Dedifferentiated amniotic fluid mesenchymal stem cell (primary cell): ENCODE results near the gene HOXC6.
"Not testable (repeated sequence)": the region's sequence is repeated elsewhere in the genome, so short reads cannot be mapped to it uniquely, and the experiment has no call there.

Experiments
- DNase-seq: peaks from one replicate; pipeline ENCODE4 v3.0.0-alpha.2; 2016; ENCODE audit errors: extremely low spot score

Gene HOXC6

DNA sequence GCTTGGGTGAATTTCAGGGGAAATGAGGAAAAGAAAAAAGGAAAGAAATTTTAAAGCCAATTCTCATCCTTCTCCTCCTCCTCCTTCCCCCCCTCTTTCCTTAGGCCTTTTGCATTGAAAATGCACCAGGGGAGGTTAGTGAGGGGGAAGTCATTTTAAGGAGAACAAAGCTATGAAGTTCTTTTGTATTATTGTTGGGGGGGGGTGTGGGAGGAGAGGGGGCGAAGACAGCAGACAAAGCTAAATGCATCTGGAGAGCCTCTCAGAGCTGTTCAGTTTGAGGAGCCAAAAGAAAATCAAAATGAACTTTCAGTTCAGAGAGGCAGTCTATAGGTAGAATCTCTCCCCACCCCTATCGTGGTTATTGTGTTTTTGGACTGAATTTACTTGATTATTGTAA is 27.3 kb downstream of the HOXC6 start:
- no peak for DNase-seq

DNA sequence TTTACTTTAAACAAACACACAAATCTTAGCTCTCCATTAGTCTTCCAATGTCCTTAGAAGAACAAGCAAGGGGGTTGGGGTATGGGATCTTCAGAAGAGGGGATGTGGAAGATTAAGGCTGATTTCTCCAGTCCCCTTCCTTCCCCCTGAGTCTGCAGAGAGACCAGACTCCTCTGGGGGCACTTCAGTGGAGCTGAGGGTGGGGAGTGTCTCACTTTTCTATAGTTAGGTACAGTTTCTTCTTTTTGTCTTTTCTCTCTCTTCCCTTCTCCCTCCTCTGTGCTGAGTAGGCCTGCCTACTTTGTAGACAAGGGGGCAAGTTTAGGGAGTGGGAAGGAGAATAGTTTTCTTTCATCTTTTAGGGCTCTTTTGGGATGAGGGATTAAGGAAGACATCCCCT is 27.9 kb downstream of the HOXC6 start:
- DNase-seq, result no peak

DNA sequence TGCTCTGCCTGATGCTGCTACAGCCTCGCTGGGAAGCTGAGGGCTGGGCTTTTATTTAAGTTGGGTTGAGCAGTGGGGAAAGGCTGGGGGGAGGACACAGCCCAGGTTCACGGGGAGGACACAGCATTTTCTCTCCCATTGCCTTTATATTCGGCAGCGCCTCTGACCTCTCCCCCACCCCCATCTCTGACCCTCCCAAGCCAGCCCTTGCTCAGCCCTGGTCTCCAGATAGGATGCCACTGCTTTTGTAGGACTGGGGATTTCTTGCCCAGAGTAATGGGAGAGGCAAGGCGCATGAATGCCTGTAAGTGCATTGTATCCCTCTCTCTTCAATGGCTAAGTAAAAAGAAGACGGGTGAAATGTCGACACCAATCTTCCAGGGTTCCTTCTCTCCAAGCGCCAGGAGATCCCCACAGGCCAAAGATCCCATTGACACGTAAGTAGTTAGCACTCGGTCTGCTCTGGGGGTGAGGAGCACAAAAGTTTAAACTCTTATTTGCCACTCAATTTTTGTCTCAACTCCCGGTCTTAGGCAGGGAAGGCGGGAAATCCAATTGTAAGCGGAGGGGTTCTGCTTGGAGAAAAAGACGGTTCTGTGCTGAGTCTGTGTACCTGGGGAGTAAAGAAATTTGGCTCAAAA is 30.0 kb downstream of the HOXC6 start:
- DNase-seq, result no peak

DNA sequence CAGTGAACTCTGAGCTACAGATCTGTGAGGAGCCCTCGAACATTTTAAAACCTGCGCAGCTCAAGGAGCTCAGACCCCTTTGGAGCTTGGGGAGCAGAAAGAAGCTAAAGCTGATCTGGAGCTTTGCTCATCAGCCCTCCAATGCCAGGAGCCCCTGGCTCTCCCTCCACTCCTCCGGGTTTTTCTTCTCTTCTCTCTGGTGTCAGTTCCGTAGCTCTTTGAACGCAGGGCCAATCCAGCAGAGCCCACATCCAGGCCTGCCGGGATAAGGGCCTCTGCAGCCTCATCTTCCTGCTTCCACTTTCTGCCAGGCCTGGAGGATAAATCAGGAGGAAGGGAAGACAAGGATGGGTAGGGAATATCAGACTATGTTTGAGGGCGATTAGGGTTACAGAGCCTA is 31.4 kb downstream of the HOXC6 start:
- DNase-seq, result no peak

DNA sequence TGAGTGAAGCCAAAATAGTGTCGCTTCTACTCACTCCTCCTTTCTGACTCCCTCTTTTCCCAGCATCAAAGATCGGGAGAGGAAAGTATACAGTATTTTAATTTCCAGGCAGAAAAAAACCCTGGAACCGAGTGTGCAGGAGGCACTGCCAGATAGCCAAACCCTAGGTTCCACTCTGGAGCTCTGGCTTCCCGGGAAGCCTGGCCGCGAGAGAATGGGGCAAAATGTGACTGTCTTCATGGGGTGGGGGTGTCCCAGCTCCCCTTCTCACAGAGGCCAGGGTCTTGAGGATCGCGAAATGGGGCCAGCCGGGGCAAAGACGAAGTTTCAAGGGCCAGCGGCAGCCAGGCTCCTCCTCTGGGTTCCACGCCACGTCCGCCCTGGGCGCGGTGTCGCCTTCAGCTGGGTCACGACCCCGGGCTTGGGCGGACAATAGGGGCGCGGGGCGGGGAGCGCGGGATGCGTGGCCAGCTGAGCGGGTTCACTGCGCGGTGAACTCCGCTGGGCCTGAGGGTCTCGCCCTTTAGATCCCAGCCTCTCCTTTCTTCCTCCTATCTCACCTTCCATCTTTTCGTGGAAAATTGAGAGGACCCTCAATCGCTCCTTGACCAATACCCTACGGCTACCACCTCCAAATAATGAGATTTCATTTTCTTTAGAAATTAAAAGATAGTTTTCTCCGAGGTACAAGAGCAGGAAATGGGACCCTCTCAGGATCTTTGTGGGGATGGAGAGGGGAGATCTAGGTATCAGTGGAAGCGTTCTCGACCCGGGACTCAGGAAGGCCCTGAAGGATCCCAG is 32.1 kb downstream of the HOXC6 start:
- no peak for DNase-seq

DNA sequence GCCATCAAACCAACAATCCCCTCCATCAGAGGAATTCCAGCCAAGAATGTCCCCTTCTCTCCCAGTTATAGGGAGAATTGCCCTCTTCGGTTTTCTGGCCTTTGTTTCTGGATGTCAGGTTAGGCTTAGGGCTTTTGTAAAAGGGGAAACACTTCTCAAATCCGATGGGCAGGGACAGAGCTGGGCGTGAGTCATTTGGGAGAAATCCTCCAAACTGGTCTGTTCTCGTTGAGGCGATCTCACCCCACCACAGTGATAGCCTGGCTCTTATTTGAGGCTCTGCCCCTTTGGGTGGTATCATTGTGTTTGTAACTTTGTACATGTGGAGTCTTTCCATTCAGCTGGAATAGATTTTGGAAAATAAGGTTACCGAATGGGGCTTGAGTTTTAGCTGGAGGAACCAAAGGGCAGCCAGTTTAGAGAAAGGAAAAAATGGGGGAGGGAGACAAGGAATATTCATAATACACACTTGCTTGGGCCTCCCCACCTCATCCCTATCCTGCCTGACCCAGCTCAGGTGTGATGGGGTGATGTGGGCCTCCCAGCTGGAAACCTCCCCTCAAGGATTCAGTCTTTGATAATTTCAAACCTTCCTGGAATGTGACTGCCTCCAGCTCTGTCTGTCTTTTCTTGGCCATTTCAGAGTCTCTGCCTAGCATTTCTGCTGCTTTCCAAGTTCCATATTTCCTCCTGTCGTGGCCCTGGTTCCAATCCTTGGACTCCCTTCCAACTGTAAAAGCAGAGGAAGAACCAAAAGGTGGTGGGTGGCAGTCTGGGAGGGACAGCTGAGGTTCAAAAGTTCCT is 32.9 kb downstream of the HOXC6 start:
- no peak for DNase-seq

DNA sequence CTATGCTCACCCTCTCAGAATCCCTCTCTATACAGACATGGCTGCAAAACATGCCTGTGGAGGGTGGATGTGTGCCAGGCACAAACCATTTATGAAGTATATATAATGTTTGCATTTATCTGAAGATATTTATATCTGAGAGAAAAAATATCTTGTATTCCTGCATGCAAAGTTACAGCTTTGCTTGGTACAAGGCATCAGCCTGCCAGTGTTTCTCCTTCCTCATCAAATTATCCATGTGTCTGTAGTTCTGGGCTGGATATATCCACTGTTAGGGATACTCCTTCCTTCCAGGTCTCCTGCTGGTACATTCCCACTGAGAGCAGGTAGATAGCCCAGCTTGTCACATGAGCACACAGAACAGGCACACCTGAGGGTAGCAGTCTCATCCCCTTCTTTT is 37.4 kb downstream of the HOXC6 start:
- no peak for DNase-seq

DNA sequence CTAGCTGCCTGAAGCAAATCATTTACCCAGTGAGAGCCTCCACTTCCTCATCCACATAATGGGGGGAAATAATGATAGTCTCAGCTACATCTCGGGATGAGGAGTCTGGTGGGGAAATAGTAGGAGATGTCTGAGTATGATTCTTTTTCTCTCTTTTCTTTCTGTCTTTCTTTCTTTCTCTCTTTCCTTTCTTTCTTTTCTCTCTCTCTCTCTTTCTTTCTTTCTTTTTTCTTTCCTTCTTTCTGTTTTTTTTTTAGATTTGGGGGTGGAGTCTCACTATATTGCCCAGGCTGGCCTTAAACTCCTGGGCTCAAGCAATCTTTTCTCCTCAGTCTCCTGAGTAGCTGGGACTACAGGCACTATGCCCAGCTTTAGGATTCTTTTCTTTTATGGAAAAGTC is 38.2 kb downstream of the HOXC6 start:
- no peak for DNase-seq

DNA sequence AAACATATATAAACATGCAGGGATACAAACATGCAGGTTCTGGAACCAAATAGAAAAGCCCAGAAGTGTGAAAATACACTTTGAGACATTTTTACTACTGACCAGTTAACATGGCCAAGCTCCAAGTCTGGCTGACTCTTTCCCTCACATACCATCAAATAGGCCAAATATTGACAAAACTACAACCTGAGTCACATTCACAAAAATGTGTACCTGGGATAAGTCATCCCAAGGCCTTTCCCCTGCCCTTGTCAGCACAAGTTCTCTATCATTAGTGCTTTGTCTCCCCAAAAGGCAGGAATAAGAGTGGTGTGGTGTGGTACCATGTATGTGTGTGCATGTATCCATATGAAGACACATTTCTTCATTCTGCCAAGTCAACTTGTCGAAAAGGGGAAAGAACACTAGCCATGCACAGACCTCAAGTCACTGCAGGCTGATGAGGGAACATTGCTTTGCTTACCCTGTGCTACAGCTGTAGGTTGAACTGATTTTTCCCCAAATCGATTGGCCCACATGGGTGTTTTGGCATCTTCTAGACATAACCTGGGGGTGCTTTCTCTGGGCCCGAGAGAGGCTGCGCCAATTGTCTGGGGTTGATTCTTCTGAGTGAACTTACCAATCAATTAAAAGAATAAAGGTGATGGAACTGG is 40.3 kb downstream of the HOXC6 start:
- DNase-seq, result no peak

DNA sequence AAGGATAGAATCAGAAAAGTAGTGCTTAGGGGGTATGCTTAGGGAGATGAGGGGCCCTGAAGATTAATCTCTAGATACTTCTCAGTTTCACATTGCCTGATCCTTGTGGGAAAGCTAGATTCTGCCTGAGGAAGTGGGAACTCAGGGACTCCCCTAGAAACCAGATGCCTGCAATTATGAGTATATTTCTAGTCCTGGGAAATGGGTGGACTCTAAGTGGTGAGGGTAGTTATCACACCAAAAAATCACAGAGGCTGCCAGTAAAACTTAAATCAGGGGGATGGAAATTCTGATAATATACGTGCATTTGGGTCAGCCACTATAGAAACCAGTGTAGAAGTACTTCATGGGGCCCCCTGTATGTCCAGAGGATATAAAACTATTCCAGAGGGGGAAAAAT is 43.7 kb downstream of the HOXC6 start:
- DNase-seq, result no peak

DNA sequence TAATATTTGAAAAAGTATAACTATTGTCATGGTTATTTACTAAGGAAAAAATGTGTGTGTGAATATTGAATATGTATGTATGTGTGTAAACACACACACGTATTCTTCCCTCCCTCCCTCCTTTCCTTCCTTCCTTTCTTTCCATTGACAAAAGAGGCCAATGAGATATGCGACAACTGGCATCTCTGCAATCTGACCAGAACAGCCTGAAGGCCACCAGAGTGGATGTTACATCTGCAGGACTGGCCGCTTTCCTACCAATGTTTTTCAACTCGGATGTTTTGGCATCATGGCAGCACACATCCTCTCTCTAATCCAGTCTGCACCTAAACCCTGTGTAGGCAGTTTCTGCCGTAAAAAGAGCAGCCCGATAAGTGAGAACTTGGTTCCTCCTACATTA is 46.1 kb downstream of the HOXC6 start:
- DNase-seq, result no peak

DNA sequence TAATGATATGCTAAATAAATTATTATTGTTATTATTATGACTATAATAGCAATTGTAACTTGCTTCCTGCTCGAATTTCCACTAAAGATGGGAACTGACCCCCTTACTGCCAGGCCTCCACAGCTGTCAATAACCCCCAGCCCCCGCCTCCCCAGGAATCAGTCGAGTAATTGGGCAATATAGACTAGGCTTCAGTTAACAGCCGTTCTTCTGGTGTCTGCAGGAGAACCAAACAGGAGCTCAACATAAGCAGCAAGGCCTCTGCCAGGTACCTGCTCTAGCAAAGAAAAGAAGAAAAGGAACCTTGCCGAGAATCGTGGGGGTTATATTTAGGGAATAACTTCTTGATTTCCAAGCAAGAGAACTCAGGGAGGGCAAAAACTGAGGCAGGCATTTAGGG is 47.2 kb downstream of the HOXC6 start:
- DNase-seq, result no peak

DNA sequence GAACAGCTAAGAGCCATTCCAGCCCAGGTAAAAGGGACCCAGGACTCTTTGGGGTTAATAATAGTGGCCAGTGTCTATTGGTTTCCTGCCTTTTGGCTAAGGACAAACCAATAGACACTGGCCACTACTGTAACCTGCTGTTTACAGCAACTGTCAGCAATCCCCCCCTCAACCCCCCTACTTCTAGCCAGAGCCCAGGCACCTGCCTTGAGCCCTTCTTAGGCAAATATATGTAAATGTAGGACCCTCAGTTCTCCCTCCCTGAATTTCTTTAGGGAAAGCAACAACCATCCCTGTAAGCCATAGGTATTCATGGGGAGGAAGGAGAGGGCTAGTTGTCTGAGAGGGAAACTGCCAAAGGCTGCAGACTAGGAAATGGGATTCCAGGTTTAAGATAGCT is 47.7 kb downstream of the HOXC6 start:
- no peak for DNase-seq

DNA sequence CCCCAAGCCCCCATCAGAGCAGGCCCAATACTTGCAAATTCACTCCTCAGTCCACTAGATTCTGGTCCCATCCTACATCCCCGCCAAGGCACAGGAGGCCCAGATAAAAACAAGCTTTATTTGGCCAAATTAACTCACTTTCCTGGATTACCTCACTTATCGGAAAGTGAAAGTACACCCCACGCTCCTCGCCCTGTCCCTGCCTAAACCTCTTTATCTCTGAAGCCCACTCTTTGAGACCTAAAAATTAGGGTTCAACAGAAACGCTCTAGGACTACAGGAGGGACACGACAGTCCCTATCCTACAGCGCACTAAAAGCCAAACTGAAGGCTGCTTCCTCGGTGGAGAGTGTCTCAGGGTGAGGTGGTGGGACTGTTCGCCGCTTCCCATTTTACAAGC is 49.6 kb downstream of the HOXC6 start:
- DNase-seq, result not testable (repeated sequence)

DNA sequence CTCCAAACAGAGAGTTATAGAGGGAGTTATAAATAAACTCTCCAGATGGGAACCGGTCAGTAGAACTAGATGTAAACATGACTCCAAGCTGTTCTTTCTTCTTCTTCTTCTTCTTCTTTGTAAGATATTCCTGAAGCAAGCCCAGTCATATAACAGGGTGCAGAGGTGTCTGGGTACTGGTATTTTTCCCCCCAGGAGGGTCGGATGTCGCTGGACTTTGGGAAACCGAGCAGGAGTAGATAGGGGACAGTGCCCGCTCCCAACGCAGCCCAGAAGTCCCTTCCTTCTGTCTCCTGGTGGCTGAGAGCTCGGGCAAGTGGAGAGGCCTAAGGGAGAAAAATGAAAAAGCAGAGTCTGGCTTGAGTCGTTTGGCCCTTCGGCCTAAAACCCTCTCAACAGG is 50.9 kb downstream of the HOXC6 start:
- not testable (repeated sequence) for DNase-seq
